GM18867 (cell line): ENCODE measurements around the gene SLC22A5.
"Not testable (repeated sequence)": the region's sequence is repeated elsewhere in the genome, so short reads cannot be mapped to it uniquely, and the experiment has no call there.

Experiments used
- ATAC-seq: cut with Tn5 transposase; IDR thresholded peaks from one replicate; pipeline ENCODE4 v1.9.1; 2021; ENCODE audit warnings: mild to moderate bottlenecking, moderate library complexity; ENCODE audit not compliant: unreplicated experiment

The SLC22A5 gene

GRCh38 chr5:132387640-132388117 lies 18.2 kb downstream of the SLC22A5 start:
- no peak for ATAC-seq

GRCh38 chr5:132388244-132389050 lies 18.9 kb downstream of the SLC22A5 start:
- ATAC-seq: no peak

GRCh38 chr5:132389051-132389331 lies 19.5 kb downstream of the SLC22A5 start:
- ATAC-seq: no peak

- no peak for ATAC-seq
These were observed 20.2 kb downstream of the SLC22A5 start for GRCh38 chr5:132389585-132390286.

- no peak for ATAC-seq
These were observed 21.7 kb downstream of the SLC22A5 start for GRCh38 chr5:132391247-132391646.

GRCh38 chr5:132391870-132392269 lies 22.4 kb downstream of the SLC22A5 start:
- ATAC-seq: no peak

- no peak for ATAC-seq
These were observed 22.9 kb downstream of the SLC22A5 start for GRCh38 chr5:132392411-132392810.

- ATAC-seq: no peak
These were observed 23.7 kb downstream of the SLC22A5 start for GRCh38 chr5:132392978-132393825.

- ATAC-seq: peak; percentile 48
These were observed 25.3 kb downstream of the SLC22A5 start for GRCh38 chr5:132394667-132395259.

GRCh38 chr5:132396589-132397031 lies 27.1 kb downstream of the SLC22A5 start:
- no peak for ATAC-seq

- no peak for ATAC-seq
These were observed 27.7 kb downstream of the SLC22A5 start for GRCh38 chr5:132397224-132397623.

GRCh38 chr5:132397936-132398675 lies 28.6 kb downstream of the SLC22A5 start:
- not testable (repeated sequence) for ATAC-seq

GRCh38 chr5:132404041-132404440 lies 34.5 kb downstream of the SLC22A5 start:
- ATAC-seq: not testable (repeated sequence)

GRCh38 chr5:132405646-132406045 lies 36.1 kb downstream of the SLC22A5 start:
- no peak for ATAC-seq

- no peak for ATAC-seq
These were observed 36.8 kb downstream of the SLC22A5 start for GRCh38 chr5:132406144-132406783.

GRCh38 chr5:132407970-132408369 lies 38.5 kb downstream of the SLC22A5 start:
- ATAC-seq: no peak

GRCh38 chr5:132408456-132408855 lies 38.9 kb downstream of the SLC22A5 start:
- no peak for ATAC-seq

GRCh38 chr5:132408965-132409364 lies 39.5 kb downstream of the SLC22A5 start:
- no peak for ATAC-seq

GRCh38 chr5:132410451-132411303 lies 41.2 kb downstream of the SLC22A5 start:
- peak; percentile 76 for ATAC-seq
